GM12891 (cell line): ENCODE data around the gene GRK3.
"Not testable (repeated sequence)": the region's sequence is repeated elsewhere in the genome, so short reads cannot be mapped to it uniquely, and the experiment has no call there.

Experiments
- POLR2A ChIP-seq: IDR thresholded peaks from 2 replicates; pipeline ENCODE4 v1.6.1; 2011; ENCODE audit warnings: low read depth, low read length, control low read depth
- POLR2AphosphoS5 ChIP-seq: IDR thresholded peaks from 2 replicates; pipeline ENCODE4 v1.6.1; 2011; ENCODE audit warnings: low read depth, low read length, control low read depth
- SPI1 ChIP-seq: IDR thresholded peaks from 2 replicates; pipeline ENCODE4 v1.6.1; 2011; ENCODE audit warnings: low read depth, low read length, control low read depth
- TAF1 ChIP-seq: IDR thresholded peaks from 2 replicates; pipeline ENCODE4 v1.6.1; 2011; ENCODE audit warnings: low read depth, low read length, control low read depth

DNA sequence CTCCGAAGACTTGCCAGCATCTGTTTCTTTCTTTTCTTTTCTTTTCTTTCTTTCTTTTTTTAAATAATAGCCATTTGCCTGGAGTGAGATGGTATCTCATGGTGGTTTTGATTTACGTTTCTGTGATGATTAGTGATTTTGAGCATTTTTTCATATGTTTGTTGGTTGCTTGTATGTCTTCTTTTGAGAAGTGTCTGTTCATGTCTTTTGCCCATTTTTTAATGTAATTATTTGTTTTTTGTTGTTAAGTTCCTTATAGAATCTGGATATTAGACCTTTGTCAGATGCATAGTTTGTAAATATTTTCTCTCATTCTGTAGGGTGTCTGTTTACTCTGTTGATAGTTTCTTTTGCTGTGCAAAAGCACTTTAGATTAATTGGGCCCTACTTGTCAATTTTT, 28.8 kb downstream of the GRK3 start:
- TF ChIP-seq POLR2AphosphoS5, POLR2A, TAF1, SPI1: not testable (repeated sequence)
